ENCODE data around the gene RAB3A.

RAB3A gene

DNA sequence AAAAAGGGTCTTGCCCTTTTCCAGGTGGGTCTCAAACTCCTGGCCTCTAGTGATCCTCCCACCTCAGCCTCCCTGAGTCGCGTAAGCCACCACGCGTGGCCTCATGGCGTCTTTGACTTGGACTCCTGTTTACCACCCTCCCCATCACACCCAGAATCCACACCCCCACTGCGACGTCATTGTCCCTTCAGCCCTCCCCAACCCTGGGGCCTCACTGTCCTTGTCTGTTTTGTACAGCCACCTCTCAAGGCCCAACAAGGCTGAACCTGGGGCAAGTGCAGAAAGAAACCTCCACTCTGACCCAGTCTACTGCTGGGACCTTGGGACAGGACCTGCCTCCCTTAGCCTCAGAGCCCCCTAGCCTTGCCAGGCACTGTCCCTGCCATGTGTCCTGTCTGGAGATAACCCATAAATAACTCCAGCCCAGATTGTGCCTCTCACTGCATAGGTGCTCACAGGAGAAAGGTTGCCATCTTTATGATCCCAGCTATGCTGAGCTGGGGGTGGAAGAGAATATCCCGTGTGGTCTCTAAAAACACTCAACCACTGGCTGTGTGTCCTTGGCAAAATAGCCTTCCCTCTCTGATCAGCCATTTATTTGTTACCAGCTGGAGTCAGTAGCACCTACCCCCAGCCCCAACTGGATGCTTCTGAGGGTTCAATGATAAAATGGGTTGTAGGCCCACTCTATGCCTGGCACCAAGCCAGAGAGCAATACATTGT is 32.1 kb downstream of the RAB3A start:
- H3K4me3 ChIP-seq (ENCODE audit: control insufficient read depth, low read depth, low read length): no peak overlapping the region
- TF ChIP-seq, protein P1, sequence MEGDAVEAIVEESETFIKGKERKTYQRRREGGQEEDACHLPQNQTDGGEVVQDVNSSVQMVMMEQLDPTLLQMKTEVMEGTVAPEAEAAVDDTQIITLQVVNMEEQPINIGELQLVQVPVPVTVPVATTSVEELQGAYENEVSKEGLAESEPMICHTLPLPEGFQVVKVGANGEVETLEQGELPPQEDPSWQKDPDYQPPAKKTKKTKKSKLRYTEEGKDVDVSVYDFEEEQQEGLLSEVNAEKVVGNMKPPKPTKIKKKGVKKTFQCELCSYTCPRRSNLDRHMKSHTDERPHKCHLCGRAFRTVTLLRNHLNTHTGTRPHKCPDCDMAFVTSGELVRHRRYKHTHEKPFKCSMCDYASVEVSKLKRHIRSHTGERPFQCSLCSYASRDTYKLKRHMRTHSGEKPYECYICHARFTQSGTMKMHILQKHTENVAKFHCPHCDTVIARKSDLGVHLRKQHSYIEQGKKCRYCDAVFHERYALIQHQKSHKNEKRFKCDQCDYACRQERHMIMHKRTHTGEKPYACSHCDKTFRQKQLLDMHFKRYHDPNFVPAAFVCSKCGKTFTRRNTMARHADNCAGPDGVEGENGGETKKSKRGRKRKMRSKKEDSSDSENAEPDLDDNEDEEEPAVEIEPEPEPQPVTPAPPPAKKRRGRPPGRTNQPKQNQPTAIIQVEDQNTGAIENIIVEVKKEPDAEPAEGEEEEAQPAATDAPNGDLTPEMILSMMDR (IDR thresholded peaks at IDR 0.05; ENCODE audit: control insufficient read depth, insufficient read depth, low read depth, low read length, missing control alignments): no peak
- no peak for DNase-seq (ENCODE audit: low read depth)

DNA sequence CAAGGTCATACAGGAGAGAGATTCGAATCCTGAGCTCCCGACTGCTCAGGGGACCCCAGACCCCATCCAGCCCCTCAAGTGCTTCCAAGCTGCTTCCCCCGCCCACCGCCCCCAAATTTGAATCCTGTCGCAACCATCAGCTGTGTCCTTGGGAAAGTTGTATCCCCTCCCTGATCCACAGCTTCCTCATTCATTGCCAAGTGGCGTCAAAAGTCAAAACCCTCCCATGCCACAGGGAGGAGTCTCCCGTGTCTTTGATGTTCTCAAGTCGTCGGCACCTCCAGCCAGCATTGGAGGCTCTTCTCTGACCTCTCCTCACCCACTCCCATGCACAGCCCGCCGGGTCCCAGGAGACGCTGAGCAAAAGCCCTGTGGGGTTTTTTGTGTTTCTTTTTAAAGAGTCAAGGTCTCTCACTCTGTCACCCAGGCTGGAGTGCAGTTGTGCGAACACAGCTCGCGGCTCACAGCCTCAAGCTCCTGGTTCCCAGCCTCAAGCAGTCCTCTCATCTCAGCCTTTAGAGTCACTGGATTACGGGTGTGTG is 33.1 kb downstream of the RAB3A start:
- H3K4me3 ChIP-seq (ENCODE audit: control insufficient read depth, low read depth, low read length): no peak overlapping the region
- DNase-seq (ENCODE audit: low read depth): no peak
- TF ChIP-seq, protein P1 (IDR thresholded peaks at IDR 0.05; ENCODE audit: control insufficient read depth, insufficient read depth, low read depth, low read length, missing control alignments): no peak

DNA sequence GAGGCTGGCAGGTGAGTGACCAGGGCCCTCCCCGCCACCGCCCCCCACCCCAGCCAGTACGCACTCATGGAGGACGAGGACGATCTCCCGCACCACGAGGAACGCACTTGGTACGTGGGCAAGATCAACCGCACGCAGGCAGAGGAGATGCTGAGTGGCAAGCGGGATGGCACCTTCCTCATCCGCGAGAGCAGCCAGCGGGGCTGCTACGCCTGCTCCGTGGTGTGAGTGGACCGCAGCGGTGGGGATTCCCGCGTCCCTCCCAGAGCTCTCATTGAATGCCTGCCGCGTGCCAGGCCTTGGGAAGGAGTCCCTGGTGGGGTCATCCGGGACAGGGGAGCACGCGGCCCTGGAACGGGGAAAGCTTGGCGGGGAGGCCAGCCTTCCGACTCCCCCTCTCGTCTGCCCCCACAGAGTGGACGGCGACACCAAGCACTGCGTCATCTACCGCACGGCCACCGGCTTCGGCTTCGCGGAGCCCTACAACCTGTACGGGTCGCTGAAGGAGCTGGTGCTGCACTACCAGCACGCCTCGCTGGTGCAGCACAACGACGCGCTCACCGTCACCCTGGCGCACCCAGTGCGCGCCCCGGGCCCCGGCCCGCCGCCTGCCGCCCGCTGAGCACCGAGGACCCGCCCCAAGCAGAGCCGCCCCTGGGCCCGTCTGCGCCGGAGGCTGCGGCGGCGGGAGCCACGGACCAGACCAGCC is 35.0 kb downstream of the RAB3A start:
- no peak for DNase-seq (ENCODE audit: low read depth)
- no peak overlapping the region for H3K4me3 ChIP-seq (ENCODE audit: control insufficient read depth, low read depth, low read length)

DNA sequence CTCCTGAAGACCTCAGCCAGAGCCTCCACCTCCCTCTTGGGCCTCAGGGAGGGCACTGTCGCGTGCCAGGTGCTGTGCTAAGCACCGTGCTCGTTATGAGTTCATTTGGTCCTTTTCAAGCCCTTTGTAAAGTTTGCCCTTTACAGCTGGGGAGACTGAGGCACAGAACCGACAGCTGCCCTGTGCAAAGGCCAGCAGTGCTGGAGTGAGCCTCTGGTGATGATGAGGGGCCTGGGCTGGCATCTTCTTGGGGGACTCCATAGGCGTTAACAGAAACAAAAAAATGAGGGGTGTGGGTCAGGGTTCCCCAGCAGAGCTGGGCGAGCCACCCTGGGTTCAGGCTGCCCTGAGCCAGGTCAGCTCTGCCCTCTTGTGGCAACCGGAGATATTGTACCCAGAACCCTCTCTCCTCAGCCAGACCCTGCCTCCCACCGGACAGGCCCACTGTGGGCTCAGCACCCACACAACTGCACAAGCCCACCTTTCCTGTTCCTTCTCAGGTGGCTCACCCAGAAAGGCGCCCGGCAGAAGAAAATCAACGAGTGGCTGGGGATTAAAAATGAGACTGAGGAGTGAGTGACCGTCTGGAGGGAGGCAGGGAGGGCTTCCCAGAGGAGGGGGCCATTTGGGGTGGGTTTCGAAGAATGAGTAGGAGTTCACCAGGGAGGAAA is 35.7 kb downstream of the RAB3A start:
- TF ChIP-seq, protein P1 (IDR thresholded peaks at IDR 0.05; ENCODE audit: control insufficient read depth, insufficient read depth, low read depth, low read length, missing control alignments): peak; percentile 79
- no peak for DNase-seq (ENCODE audit: low read depth)

More for the DNA sequence above, 35.0 kb downstream of the RAB3A start:
- TF ChIP-seq, protein P1 (IDR thresholded peaks at IDR 0.05; ENCODE audit: control insufficient read depth, insufficient read depth, low read depth, low read length, missing control alignments): no peak

DNA sequence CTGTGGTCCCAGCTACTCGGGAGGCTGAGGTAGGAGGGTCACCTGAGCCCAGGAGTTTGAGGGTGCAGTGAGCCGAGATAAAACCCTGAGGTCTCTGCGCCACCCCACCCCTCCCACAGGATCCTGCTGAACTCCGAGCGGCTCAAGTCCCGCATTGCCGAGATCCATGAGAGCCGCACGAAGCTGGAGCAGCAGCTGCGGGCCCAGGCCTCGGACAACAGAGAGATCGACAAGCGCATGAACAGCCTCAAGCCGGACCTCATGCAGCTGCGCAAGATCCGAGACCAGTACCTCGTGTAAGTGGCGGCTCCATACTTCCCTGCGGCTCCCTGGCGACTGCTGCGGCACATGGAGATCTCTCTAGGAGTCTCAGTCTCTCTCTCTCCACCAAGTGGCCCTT is 36.8 kb downstream of the RAB3A start:
- TF ChIP-seq, protein P1 (IDR thresholded peaks at IDR 0.05; ENCODE audit: control insufficient read depth, insufficient read depth, low read depth, low read length, missing control alignments): no peak
- H3K4me3 ChIP-seq (ENCODE audit: control insufficient read depth, low read depth, low read length): no peak overlapping the region

More for the DNA sequence above, 35.7 kb downstream of the RAB3A start:
- no peak overlapping the region for H3K4me3 ChIP-seq (ENCODE audit: control insufficient read depth, low read depth, low read length)

DNA sequence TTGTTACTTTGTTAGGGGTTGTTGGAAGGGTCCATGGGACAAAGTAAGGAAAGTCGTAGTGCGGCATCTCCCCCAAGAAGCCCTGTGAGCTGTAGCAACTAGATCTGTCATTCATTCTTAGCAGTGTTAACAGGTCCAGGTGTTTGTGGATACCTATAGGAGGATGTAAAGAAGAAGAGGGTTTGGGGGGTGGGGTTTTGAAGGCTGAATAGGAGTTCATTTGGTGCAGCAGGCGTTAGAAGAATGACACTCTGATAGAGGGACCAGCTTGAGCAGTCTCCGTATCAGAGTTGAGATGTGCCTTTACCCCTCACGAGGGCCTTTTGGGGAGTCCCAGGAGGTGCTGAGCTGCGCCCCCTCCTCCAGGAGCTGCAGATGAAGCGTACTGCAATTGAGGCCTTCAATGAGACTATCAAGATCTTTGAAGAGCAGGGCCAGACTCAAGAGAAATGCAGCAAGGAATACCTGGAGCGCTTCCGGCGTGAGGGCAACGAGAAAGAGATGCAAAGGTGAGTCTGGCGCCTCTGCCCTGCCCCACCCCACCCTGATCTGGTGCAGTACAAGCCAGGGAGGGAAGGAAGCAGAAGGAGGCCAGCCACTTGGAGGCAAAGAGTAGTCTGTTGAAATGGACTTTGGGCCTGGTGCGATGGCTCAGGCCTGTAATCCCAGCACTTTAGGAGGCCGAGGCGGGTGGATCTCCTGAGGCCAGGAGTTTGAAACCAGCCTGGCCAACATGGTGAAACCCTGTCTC is 37.9 kb downstream of the RAB3A start:
- TF ChIP-seq, protein P1 (IDR thresholded peaks at IDR 0.05; ENCODE audit: control insufficient read depth, insufficient read depth, low read depth, low read length, missing control alignments): no peak
- H3K4me3 ChIP-seq (ENCODE audit: control insufficient read depth, low read depth, low read length): no peak overlapping the region
- no peak for DNase-seq (ENCODE audit: low read depth)

More for the DNA sequence above, 36.8 kb downstream of the RAB3A start:
- DNase-seq (ENCODE audit: low read depth): no peak
